Measurements from ENCODE around the gene ATCAY. TPM values are rescaled to one million over a fixed set of nuclear protein-coding genes. Genes with fewer than 3 reads are reported as not detected.

ATCAY gene
- total RNA-seq, 2 experiments from 2014 or later: not detected

DNA sequence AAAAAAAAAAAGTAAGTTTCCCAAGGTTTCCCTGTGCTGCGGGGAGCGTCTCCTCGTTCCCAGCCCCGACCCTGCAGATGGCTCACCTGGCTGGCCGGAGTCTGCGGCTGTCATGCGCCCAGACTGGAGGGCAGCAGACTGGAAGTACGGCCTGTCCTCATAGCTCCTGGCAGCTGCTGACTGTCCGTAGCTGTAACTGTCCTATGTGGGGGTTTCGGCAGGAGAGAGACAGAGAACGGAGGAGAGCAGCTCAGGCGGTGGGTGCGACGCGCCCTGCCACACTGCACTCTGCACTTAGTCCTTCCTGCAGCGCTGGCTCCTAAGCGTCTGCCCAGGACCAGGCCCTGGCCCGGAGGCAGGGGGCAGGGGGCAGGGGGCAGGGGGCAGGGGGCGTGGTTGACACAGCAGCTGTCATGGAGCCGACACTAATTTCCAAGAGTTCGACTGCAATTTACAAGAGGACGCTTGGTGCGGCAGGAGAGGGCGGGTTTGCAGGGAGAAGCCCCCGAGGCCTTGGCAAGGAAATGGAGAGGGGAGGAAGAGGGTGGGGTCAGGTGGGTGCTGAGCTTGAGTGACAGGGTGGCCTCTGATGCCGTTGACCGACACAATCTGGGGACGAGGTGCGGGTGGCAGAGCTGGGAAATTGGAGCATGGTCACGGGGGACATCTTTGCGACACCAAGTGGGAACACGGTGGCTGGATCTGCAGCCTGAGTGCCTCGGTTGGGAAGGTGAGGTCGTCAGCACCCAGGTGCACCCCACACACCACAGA is 46.7 kb upstream of the ATCAY start:
- Histone ChIP-seq H3K79me2 (ENCODE audit: insufficient read depth, low read depth, low read length) (no peaks in the 10 kb centered on the region), H2AFZ (ENCODE audit: low read length) (no peak overlapping the region), H3K9me2 (ENCODE audit: insufficient read depth, low read length) (no peaks in the 10 kb centered on the region), H3K36me3 (ENCODE audit: insufficient read depth, low read length) (no peaks in the 10 kb centered on the region), H3K4me3 (ENCODE audit: low read depth, low read length, poor library complexity, severe bottlenecking) (no peak overlapping the region), H3K4me1 (ENCODE audit: insufficient read depth, low read length, poor library complexity, severe bottlenecking) (no peaks in the 10 kb centered on the region), H3K4me2 (ENCODE audit: low read length) (no peak overlapping the region), H3K27ac (ENCODE audit: low read depth, low read length, poor library complexity, severe bottlenecking) (no peak overlapping the region), H3K9me3 (ENCODE audit: low read length) (peaks cover 13% of the 10 kb centered on the region; the same call in 1 of the 2 replicates), H4K20me1 (ENCODE audit: insufficient read depth, low read length) (no peaks in the 10 kb centered on the region)
- ChIA-PET CTCF (ENCODE audit: unreplicated experiment) (no interaction called here), POLR2A (no interaction called here)
- no peak for DNase-seq (ENCODE audit: low spot score)
- no peak for TF ChIP-seq EZH2phosphoT487 (IDR thresholded peaks at IDR 0.05; ENCODE audit: borderline replicate concordance, low read depth, low read length)
- no peak for TF ChIP-seq CTCF (conservative IDR thresholded peaks at IDR 0.05; ENCODE audit: low read length)
- BruUV-seq (replicated peaks): no TSS peak
- intact Hi-C loops (cut with micrococcal nuclease; ENCODE audit: unreplicated experiment): no loop called here

GRCh38 chr19:3834349-3835054 is 46.0 kb upstream of the ATCAY start:
- Histone ChIP-seq H3K36me3 (ENCODE audit: insufficient read depth, low read length) (no peaks in the 10 kb centered on the region), H4K20me1 (ENCODE audit: insufficient read depth, low read length) (no peaks in the 10 kb centered on the region), H3K79me2 (ENCODE audit: insufficient read depth, low read depth, low read length) (no peaks in the 10 kb centered on the region), H3K27ac (ENCODE audit: low read depth, low read length, poor library complexity, severe bottlenecking) (no peak overlapping the region), H3K4me2 (ENCODE audit: low read length) (no peak overlapping the region), H3K4me3 (ENCODE audit: low read depth, low read length, poor library complexity, severe bottlenecking) (no peak overlapping the region), H3K4me1 (ENCODE audit: insufficient read depth, low read length, poor library complexity, severe bottlenecking) (no peaks in the 10 kb centered on the region), H3K9me3 (ENCODE audit: low read length) (peaks cover 13% of the 10 kb centered on the region; the same call in 1 of the 2 replicates), H2AFZ (ENCODE audit: low read length) (no peak overlapping the region), H3K9me2 (ENCODE audit: insufficient read depth, low read length) (no peaks in the 10 kb centered on the region)
- POLR2A ChIA-PET: no interaction called here
- intact Hi-C loops (cut with micrococcal nuclease; ENCODE audit: unreplicated experiment): no loop called here
- DNase-seq (ENCODE audit: low spot score): no peak
- TF ChIP-seq EZH2phosphoT487 (IDR thresholded peaks at IDR 0.05; ENCODE audit: borderline replicate concordance, low read depth, low read length) (no peak), CTCF (conservative IDR thresholded peaks at IDR 0.05; ENCODE audit: low read length) (no peak)
- CTCF ChIA-PET (ENCODE audit: unreplicated experiment): no interaction called here
- no TSS peak for BruUV-seq (replicated peaks)

GRCh38 chr19:3835055-3835435 is 45.4 kb upstream of the ATCAY start:
- no peaks in the 10 kb centered on the region for H4K20me1 ChIP-seq (ENCODE audit: insufficient read depth, low read length)
- intact Hi-C loops (cut with micrococcal nuclease; ENCODE audit: unreplicated experiment): no loop called here
- peaks cover 13% of the 10 kb centered on the region; the same call in 1 of the 2 replicates for H3K9me3 ChIP-seq (ENCODE audit: low read length)
- H3K4me3 ChIP-seq (ENCODE audit: low read depth, low read length, poor library complexity, severe bottlenecking): no peak overlapping the region
- H3K4me1 ChIP-seq (ENCODE audit: insufficient read depth, low read length, poor library complexity, severe bottlenecking): no peaks in the 10 kb centered on the region
- no peaks in the 10 kb centered on the region for H3K9me2 ChIP-seq (ENCODE audit: insufficient read depth, low read length)
- DNase-seq (ENCODE audit: low spot score): no peak
- BruUV-seq (replicated peaks): no TSS peak
- ChIA-PET CTCF (ENCODE audit: unreplicated experiment) (no interaction called here), POLR2A (no interaction called here)
- no peaks in the 10 kb centered on the region for H3K36me3 ChIP-seq (ENCODE audit: insufficient read depth, low read length)
- H2AFZ ChIP-seq (ENCODE audit: low read length): no peak overlapping the region
- H3K4me2 ChIP-seq (ENCODE audit: low read length): no peak overlapping the region
- H3K79me2 ChIP-seq (ENCODE audit: insufficient read depth, low read depth, low read length): no peaks in the 10 kb centered on the region
- H3K27ac ChIP-seq (ENCODE audit: low read depth, low read length, poor library complexity, severe bottlenecking): no peak overlapping the region
- no peak for TF ChIP-seq CTCF (conservative IDR thresholded peaks at IDR 0.05; ENCODE audit: low read length)

All from OCI-LY7 (cell line).